ENCODE results near the gene MMADHC.

DNA sequence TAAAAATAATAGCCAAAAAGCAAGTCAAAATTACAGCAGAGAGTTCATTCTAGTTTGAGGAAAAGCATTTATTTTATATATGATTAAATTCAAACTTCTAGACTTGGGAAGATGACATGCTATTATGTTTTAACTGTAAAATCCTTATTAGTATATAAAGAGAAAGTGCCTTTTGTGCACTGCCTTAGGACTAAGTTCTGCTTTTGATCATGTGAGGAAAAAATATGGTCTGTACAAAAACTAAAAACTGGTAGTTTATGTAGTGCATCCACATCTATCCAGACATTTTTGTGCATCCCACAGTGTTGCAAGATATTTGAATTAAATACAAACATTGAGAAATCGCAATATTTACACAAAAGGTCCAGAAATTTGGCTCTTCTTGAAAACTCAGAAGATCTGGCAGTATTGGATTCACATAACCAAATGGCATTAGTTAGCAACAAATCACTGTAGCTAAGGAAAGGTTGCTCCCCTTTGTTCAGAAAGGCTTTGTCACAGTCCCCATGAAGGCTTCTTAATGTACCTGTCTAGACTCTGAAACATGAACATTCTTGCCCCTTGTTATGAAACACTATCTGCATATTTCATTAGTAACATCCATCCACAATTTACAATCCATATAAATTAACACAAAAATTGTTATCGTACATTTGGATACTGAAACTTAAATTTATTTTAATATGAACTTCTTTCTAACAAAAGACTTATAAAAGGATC is 2.2 kb downstream of the MMADHC start:
- TF ChIP-seq RELA (CRISPR knock-in tag; IDR thresholded peaks at IDR 0.05; ENCODE audit: borderline replicate concordance) (no peak), NFE2L1 (CRISPR knock-in tag; IDR thresholded peaks at IDR 0.05) (no peak), ESRRA (CRISPR knock-in tag; IDR thresholded peaks at IDR 0.05; ENCODE audit: borderline replicate concordance) (no peak), NR3C1 (CRISPR knock-in tag; conservative IDR thresholded peaks at IDR 0.05; ENCODE audit: low read depth) (no peak), PRRX2 (CRISPR knock-in tag; IDR thresholded peaks at IDR 0.05) (no peak), ZNF232 (CRISPR knock-in tag; IDR thresholded peaks at IDR 0.05) (no peak)
- TF ChIP-seq, protein P1, sequence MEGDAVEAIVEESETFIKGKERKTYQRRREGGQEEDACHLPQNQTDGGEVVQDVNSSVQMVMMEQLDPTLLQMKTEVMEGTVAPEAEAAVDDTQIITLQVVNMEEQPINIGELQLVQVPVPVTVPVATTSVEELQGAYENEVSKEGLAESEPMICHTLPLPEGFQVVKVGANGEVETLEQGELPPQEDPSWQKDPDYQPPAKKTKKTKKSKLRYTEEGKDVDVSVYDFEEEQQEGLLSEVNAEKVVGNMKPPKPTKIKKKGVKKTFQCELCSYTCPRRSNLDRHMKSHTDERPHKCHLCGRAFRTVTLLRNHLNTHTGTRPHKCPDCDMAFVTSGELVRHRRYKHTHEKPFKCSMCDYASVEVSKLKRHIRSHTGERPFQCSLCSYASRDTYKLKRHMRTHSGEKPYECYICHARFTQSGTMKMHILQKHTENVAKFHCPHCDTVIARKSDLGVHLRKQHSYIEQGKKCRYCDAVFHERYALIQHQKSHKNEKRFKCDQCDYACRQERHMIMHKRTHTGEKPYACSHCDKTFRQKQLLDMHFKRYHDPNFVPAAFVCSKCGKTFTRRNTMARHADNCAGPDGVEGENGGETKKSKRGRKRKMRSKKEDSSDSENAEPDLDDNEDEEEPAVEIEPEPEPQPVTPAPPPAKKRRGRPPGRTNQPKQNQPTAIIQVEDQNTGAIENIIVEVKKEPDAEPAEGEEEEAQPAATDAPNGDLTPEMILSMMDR (IDR thresholded peaks at IDR 0.05) = no peak
- TF ChIP-seq, protein P2, sequence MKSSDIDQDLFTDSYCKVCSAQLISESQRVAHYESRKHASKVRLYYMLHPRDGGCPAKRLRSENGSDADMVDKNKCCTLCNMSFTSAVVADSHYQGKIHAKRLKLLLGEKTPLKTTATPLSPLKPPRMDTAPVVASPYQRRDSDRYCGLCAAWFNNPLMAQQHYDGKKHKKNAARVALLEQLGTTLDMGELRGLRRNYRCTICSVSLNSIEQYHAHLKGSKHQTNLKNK (CRISPR knock-in tag; IDR thresholded peaks at IDR 0.05) = no peak
- TF ChIP-seq, protein P3, sequence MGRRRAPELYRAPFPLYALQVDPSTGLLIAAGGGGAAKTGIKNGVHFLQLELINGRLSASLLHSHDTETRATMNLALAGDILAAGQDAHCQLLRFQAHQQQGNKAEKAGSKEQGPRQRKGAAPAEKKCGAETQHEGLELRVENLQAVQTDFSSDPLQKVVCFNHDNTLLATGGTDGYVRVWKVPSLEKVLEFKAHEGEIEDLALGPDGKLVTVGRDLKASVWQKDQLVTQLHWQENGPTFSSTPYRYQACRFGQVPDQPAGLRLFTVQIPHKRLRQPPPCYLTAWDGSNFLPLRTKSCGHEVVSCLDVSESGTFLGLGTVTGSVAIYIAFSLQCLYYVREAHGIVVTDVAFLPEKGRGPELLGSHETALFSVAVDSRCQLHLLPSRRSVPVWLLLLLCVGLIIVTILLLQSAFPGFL (CRISPR knock-in tag; IDR thresholded peaks at IDR 0.05; ENCODE audit: borderline replicate concordance) = no peak
- TF ChIP-seq, protein P4, sequence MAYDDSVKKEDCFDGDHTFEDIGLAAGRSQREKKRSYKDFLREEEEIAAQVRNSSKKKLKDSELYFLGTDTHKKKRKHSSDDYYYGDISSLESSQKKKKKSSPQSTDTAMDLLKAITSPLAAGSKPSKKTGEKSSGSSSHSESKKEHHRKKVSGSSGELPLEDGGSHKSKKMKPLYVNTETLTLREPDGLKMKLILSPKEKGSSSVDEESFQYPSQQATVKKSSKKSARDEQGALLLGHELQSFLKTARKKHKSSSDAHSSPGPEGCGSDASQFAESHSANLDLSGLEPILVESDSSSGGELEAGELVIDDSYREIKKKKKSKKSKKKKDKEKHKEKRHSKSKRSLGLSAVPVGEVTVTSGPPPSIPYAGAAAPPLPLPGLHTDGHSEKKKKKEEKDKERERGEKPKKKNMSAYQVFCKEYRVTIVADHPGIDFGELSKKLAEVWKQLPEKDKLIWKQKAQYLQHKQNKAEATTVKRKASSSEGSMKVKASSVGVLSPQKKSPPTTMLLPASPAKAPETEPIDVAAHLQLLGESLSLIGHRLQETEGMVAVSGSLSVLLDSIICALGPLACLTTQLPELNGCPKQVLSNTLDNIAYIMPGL (CRISPR knock-in tag; IDR thresholded peaks at IDR 0.05) = no peak
- TF ChIP-seq, protein P5, sequence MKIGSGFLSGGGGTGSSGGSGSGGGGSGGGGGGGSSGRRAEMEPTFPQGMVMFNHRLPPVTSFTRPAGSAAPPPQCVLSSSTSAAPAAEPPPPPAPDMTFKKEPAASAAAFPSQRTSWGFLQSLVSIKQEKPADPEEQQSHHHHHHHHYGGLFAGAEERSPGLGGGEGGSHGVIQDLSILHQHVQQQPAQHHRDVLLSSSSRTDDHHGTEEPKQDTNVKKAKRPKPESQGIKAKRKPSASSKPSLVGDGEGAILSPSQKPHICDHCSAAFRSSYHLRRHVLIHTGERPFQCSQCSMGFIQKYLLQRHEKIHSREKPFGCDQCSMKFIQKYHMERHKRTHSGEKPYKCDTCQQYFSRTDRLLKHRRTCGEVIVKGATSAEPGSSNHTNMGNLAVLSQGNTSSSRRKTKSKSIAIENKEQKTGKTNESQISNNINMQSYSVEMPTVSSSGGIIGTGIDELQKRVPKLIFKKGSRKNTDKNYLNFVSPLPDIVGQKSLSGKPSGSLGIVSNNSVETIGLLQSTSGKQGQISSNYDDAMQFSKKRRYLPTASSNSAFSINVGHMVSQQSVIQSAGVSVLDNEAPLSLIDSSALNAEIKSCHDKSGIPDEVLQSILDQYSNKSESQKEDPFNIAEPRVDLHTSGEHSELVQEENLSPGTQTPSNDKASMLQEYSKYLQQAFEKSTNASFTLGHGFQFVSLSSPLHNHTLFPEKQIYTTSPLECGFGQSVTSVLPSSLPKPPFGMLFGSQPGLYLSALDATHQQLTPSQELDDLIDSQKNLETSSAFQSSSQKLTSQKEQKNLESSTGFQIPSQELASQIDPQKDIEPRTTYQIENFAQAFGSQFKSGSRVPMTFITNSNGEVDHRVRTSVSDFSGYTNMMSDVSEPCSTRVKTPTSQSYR (CRISPR knock-in tag; IDR thresholded peaks at IDR 0.05) = no peak
- TF ChIP-seq, protein P6, sequence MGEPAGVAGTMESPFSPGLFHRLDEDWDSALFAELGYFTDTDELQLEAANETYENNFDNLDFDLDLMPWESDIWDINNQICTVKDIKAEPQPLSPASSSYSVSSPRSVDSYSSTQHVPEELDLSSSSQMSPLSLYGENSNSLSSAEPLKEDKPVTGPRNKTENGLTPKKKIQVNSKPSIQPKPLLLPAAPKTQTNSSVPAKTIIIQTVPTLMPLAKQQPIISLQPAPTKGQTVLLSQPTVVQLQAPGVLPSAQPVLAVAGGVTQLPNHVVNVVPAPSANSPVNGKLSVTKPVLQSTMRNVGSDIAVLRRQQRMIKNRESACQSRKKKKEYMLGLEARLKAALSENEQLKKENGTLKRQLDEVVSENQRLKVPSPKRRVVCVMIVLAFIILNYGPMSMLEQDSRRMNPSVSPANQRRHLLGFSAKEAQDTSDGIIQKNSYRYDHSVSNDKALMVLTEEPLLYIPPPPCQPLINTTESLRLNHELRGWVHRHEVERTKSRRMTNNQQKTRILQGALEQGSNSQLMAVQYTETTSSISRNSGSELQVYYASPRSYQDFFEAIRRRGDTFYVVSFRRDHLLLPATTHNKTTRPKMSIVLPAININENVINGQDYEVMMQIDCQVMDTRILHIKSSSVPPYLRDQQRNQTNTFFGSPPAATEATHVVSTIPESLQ (CRISPR knock-in tag; IDR thresholded peaks at IDR 0.05) = no peak
- TF ChIP-seq, protein P7, sequence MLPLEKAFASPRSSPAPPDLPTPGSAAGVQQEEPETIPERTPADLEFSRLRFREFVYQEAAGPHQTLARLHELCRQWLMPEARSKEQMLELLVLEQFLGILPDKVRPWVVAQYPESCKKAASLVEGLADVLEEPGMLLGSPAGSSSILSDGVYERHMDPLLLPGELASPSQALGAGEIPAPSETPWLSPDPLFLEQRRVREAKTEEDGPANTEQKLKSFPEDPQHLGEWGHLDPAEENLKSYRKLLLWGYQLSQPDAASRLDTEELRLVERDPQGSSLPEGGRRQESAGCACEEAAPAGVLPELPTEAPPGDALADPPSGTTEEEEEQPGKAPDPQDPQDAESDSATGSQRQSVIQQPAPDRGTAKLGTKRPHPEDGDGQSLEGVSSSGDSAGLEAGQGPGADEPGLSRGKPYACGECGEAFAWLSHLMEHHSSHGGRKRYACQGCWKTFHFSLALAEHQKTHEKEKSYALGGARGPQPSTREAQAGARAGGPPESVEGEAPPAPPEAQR (CRISPR knock-in tag; IDR thresholded peaks at IDR 0.05) = no peak

All from WTC11 (cell line).